GM15510 (cell line): Measurements from ENCODE around the gene VPS16.

Source experiments
- POLR2A ChIP-seq: IDR thresholded peaks from 3 replicates; pipeline ENCODE4 v1.6.1; 2011; ENCODE audit warnings: borderline replicate concordance; ENCODE audit not compliant: insufficient read length; ENCODE audit errors: extremely low read depth

Gene VPS16

DNA sequence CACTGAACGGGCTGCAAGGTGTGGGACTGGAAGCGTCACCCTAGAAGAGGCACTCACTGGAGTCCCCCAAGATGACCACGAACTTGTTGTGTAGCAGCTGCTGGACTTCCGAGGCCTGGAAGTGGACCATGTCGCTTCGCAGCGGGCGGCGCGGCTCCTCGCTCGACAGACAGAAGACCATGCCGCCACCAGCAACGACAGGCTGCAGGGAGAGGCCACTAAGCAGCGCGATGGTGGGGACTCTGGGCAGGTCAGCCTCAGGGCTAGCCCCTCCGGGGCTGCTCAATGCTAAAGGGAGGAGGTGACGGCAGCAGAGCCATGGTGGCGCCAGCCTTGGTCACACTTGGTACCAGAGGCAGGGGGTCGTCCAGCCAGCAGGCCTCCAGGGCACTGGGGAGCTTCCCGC, 810 bp upstream of the VPS16 start:
- TF ChIP-seq POLR2A: no peak

DNA sequence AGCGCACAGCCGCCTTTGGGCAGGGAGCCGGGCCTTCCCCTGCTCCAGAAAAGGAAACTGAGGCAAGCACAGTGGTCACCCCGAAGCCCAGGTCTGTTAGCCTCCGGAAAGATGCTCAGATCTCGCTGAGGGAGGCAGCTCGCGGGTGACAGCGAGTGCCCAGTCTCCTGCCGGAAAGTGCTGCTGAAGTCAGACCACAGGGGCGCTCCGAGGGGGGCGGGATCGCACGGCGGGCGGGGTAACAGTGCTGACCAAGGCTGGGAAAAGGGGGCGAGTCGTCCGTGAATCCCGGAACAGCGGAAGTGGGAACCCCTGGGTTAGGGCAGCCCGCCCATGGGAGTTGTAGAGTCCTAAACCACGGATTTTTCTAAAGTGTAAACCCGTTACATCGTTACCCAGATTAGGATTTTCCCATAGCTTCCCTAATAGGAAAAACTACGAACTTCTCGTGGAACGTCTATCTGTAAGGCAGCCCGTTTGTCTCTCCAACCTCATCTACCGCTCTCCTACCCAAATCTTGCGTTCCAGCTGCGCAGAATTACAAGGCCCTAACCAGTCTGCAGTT, 504 bp downstream of the VPS16 start:
- TF ChIP-seq POLR2A: no peak

DNA sequence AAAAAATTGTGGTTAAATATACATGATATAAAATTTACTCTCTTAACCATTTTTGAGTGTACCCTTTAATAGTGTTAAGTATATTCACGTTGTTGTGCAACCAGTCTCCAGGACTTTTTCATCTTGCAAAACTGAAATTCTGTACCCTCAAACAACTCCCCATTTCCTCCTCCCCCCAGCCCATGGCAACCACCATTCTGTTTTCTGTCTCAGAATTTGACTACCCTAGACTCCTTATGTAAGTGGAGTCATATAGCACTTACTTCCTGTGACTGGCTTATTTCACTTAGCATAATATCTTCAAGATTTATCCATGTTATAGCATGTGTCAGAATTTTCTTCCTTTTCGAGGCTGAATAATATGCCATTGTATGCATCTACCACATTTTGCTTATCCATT, 5.1 kb downstream of the VPS16 start:
- TF ChIP-seq POLR2A: no peak

DNA sequence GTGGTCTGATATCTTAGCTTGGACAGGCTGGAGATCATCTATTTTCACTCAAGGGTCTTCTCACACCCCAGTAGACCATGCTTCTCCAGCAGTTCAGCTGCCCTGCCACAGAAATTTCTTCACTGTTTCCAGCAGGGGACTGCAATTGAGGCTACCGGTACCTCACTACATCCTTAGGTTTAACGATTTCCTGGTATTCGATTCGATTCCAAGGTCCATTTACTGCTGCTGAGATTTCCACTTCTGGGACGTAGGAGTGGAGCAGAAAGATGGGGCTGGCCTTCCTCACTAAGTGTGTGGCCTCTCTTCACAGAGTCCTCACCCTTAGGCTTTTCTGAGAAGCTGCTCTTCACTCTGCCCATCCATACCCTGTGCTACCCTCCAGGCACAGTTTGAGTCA, 6.2 kb downstream of the VPS16 start:
- TF ChIP-seq POLR2A: no peak

DNA sequence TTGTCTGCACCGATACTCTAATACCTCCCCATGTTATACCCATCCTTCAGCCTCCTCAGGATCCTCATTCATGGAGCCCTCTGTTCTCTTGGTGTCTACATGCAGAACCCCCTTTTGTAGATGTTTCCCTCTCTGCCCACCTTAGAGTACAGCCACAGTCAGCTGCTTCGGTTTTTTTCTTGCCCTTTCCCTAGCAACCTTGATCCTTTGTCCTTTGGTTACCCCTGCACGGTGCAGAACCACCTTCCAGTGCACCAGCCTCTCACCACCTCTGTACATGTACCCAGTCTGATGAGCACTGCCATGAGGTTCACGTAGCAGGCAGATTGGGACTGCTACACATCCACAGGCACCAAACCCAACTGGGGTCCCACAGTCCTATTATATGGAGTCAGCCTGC, 7.3 kb downstream of the VPS16 start:
- TF ChIP-seq POLR2A: no peak

DNA sequence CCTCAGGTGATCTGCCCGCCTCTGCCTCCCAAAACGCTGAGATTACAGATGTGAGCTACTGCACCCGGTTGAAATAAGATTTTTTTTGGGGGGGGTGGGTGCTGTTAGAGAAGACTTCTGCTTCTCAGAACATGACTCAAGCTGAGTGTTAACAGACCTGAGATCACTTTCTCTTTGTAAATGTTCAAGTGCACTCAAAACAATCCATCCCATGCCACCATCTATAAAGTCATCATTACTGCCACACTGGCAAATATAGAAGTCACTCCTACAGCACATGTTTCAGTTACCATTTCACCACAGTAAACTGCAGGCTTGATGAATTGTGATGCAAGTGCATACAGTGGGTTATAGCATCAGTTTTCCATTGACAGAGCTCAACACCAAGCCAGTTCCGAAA, 9.0 kb downstream of the VPS16 start:
- no peak for TF ChIP-seq POLR2A

DNA sequence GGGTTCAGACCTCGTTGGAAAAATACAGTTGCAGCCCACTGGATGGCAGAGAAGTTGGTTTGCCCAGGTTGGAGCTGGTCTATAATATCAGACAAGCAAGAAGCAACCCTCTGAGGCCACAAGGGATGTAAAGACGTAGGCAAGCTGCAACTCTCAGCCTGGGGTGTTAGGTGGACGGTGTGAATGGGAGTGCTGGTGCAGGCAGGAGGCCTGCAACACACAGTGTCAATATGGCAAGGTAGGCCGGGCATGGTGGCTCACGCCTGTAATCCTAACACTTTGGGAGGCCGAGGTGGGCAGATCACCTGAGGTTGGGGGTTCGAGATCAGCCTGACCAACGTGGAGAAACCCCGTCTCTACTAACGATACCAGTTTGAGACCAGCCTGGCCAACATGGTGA, 10.5 kb downstream of the VPS16 start:
- no peak for TF ChIP-seq POLR2A

DNA sequence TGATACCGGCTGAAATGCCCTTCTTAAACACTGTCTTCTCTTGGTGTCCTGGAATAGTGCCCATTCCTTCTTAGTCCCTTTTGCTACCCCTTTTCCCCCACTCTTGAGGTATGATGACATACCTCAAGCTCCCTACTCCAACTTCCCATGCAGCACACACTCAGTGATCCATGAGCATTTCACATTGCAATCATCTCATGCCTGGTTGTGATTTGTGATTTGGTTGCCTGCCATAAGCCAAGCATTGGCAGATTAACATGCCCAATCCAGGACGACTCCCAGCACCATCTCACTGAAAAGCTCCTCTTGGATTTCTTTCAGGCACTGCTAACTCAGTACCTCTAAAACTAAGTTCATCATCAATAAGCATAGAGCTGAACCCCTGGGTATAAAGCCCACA, 18.0 kb downstream of the VPS16 start:
- TF ChIP-seq POLR2A: no peak

DNA sequence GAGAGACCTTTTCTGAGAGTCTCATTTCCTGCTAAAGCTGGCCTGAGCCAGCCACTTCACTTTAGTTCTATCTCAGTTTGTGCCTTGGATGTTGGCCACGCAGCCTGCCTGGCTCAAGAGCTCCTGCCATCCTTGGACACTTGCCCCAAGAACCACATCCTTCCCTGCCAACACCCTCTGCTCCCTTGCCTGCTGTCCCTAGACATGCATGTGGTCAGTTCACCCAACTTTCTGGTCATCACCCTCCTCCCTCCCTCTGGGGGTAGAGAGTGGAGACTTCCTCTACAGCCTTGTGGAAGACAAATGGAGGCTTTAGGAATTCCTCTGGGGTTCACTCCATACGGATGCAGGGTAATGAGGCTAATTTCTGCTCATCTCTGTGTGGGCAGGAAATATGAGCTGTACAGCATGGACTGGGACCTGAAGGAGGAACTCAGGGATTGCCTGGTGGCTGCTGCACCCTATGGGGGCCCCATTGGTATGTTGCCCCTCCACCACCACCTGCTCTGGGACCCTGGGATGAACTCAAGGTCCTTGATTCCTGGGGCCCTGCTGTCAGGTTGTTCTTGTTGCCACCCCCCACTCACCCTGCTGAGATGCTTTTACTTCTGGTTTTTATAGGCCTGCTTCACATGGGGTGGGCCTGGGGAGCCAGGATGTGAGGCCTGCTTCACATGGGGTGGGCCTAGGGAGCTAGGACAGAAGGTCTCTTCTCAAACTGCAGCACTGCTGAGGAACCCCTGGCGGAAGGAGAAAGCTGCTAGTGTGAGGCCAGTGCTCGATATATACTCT, 19.0 kb downstream of the VPS16 start:
- TF ChIP-seq POLR2A: no peak

DNA sequence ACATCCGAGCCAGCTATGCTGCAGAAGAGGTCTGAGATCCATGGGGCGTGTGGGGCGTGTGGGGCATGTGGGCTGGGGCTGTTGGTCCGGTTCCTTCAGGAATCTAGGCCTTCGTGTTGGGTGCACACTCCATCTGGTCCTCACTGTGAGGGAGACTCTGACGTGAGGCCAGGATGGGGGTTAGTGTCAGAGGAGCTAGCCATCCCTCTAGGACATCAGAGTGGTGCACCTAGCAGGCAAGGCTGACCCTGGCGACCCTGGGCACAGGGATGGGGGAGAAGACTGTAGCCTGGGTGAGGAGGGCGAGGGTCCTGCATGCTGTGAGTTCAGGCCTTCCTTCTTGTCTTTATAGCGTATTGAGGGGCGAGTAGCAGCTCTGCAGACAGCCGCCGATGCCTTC, 24.1 kb downstream of the VPS16 start:
- no peak for TF ChIP-seq POLR2A

DNA sequence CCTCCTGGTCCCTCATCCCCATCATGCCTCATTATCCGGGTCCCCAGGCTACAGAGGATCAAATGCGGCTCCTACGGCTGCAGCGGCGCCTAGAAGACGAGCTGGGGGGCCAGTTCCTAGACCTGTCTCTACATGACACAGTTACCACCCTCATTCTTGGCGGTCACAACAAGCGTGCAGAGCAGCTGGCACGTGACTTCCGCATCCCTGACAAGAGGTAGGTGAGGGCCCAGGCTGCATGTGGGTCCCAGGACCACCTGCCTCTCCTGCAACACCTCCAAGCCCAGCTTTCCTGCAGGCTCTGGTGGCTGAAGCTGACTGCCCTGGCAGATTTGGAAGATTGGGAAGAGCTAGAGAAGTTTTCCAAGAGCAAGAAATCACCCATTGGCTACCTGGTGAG, 24.6 kb downstream of the VPS16 start:
- no peak for TF ChIP-seq POLR2A

DNA sequence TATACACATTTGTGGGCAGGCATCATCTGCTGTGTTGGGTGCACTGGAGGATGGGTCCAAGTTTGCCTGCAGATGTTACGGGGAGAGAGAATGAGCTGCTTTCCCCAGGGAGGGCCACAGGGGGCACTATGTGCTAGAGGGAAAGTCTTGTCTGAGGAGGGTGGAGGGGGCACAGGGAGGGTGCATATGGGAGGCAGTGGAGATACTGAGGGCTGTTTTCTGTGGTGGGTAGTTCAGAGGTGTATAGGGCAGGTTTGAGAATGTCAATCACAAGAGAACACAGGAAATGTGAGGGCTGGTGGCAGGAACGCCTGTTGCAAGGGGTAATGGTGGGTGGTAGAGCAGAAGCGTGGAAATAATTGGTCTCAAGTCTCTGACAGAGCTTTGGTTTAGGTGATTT, 25.1 kb downstream of the VPS16 start:
- TF ChIP-seq POLR2A: no peak

DNA sequence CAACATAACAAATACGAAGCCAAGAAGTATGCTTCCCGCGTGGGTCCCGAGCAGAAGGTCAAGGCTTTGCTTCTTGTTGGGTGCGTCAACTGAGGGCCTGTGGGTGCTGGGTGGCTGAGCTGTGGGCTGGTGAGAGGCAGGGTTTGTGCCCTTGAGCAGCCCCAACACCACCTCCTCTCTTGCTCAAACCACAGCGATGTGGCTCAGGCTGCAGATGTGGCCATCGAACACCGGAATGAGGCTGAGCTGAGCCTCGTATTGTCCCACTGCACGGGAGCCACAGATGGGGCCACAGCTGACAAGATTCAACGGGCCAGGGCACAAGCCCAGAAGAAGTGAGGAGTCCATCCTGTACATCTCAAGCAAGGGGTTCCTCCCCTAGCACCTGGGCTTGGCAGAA, 25.7 kb downstream of the VPS16 start:
- TF ChIP-seq POLR2A: no peak

DNA sequence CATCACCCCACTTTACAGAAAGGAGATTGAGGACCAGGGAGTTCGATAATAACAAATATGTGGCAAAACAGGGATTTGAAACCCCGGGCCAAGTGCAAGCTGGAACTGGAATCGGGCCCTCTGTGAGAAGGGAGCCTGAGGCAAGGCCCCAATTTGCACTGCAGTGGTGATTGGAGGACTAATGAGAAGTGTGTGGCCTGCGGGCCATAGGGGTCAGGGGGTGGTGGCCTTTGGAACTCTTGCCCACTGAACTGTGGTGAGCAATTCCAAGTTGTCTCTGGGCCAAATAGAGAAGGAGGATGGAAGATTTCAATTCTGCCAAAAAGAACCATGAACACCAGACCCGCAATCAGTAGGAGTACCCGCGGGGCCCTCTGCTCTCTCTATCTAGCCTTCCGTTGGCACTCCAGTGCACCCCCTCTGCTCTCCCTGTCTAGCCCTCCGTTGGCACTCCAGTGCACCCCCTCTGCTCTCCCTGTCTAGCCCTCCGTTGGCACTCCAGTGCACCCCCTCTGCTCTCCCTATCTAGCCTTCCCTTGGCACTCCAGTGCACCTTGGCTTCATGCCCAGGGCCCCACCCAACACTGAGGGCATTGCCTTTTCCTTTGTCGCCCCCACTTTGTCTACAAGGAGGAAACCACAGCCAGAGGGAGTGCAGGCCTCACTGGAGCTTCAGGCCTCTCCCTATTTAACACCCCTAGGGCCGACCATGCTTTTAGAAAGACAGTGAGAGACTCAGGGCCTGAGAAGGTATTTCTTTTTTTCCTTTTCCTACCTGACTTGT, 26.7 kb downstream of the VPS16 start:
- TF ChIP-seq POLR2A: no peak

DNA sequence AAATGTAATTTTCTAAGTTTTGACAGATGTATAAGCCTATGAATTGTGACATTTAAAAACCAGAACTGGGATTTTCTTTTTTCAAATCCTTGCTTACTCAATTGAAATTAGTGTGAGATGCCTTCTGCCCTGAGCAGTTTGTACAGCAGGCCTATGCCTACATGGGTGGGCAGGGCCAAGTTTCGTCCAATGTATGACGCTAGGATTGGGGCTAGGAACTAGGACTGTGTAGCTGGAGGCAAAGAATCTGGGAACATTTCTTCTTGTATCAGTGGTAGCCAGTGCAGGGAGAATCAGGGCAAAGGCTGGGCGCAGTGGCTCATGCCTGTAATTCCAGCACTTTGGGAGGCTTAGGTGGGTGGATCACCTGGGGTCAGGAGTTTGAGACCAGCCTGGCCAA, 28.8 kb downstream of the VPS16 start:
- TF ChIP-seq POLR2A: no peak

DNA sequence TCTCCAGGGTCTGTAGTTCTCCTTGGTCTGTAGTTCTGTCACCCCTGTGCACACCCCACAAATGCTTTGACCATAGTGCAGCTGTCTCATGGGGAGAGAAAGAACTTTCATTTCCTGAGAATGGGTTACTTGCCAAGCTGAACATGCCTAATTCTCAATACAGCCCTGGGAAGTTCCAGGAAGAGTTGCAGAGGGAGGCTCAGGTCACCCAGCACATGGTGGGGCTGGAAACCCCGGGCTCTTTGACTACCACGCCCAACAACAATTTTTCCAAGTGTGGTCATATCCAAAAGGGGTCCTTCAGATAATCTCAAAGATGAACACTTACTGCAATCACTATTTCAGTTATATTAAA, 30.5 kb downstream of the VPS16 start:
- TF ChIP-seq POLR2A: no peak

DNA sequence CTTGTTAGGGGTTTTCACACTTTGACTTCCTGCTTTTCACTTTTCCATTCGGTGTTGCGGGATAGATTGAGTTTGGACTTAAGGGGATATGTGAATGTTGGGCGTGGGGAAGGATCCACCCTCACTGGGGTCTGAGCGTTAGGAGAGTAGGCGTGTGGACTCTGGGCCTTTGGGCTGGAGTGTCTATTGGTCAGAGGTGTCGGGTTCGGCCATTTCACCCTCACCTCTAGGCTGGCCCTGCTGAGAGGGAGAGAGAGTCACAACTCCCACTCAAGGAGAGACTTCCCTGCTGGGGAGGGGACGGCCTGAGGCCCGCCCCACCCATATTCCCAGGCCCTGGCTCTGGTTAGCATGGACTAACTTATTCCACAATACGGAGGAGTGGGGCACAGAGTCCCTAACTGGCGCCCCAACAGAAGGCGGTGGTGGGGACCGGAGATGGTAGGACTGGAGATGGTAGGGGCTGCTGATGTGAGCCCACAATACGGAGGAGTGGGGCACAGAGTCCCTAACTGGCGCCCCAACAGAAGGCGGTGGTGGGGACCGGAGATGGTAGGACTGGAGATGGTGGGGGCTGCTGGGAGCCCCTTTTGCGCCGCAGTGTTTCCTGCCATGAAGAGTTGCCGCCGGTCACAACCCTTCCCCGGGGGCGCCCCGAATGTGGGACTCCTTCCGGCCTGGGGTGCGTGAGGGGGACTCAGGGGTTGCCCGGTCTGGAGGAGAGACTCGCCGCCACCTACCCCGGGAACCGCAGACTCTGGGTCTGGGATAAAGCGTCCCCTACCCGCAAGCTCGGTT, 31.3 kb downstream of the VPS16 start:
- no peak for TF ChIP-seq POLR2A
